ENCODE data around the gene HPCAL1.

HPCAL1 gene

GRCh38 chr2:10390369-10390801 is 87.7 kb downstream of the HPCAL1 start:
- no peak for DNase-seq (ENCODE audit: low spot score)

- no peak for DNase-seq (ENCODE audit: low spot score)
These were observed 89.4 kb downstream of the HPCAL1 start for GRCh38 chr2:10392100-10392499.

GRCh38 chr2:10392548-10392947 is 89.8 kb downstream of the HPCAL1 start:
- DNase-seq (ENCODE audit: low spot score) = no peak

GRCh38 chr2:10392951-10393639 is 90.4 kb downstream of the HPCAL1 start:
- DNase-seq (ENCODE audit: low spot score) = no peak

GRCh38 chr2:10393640-10393982 is 90.9 kb downstream of the HPCAL1 start:
- no peak for DNase-seq (ENCODE audit: low spot score)

GRCh38 chr2:10395893-10396292 is 93.2 kb downstream of the HPCAL1 start:
- DNase-seq (ENCODE audit: low spot score) = no peak

GRCh38 chr2:10396464-10396863 is 93.8 kb downstream of the HPCAL1 start:
- DNase-seq (ENCODE audit: low spot score) = no peak

- no peak for DNase-seq (ENCODE audit: low spot score)
These were observed 94.7 kb downstream of the HPCAL1 start for GRCh38 chr2:10397297-10397875.

- no peak for DNase-seq (ENCODE audit: low spot score)
These were observed 95.2 kb downstream of the HPCAL1 start for GRCh38 chr2:10397878-10398277.

GRCh38 chr2:10398496-10398895 is 95.8 kb downstream of the HPCAL1 start:
- DNase-seq (ENCODE audit: low spot score) = no peak

- DNase-seq (ENCODE audit: low spot score) = no peak
These were observed 96.7 kb downstream of the HPCAL1 start for GRCh38 chr2:10399358-10399757.

GRCh38 chr2:10400002-10400401 is 97.3 kb downstream of the HPCAL1 start:
- DNase-seq (ENCODE audit: low spot score) = no peak

- no peak for DNase-seq (ENCODE audit: low spot score)
These were observed 97.9 kb downstream of the HPCAL1 start for GRCh38 chr2:10400568-10400977.

GRCh38 chr2:10400978-10401951 is 98.6 kb downstream of the HPCAL1 start:
- DNase-seq (ENCODE audit: low spot score) = no peak

- no peak for DNase-seq (ENCODE audit: low spot score)
These were observed 99.4 kb downstream of the HPCAL1 start for GRCh38 chr2:10402062-10402585.

- DNase-seq (ENCODE audit: low spot score) = no peak
These were observed 100.0 kb downstream of the HPCAL1 start for GRCh38 chr2:10402653-10403215.

GRCh38 chr2:10404324-10405143 is 101.8 kb downstream of the HPCAL1 start:
- DNase-seq (ENCODE audit: low spot score) = no peak

- no peak for DNase-seq (ENCODE audit: low spot score)
These were observed 102.7 kb downstream of the HPCAL1 start for GRCh38 chr2:10405448-10405847.

- no peak for DNase-seq (ENCODE audit: low spot score)
These were observed 103.3 kb downstream of the HPCAL1 start for GRCh38 chr2:10406016-10406415.

GRCh38 chr2:10406491-10407188 is 103.9 kb downstream of the HPCAL1 start:
- no peak for DNase-seq (ENCODE audit: low spot score)

- DNase-seq (ENCODE audit: low spot score) = no peak
These were observed 104.7 kb downstream of the HPCAL1 start for GRCh38 chr2:10407432-10407831.
